ENCODE results near the gene SPARCL1. TPM values are rescaled to one million over a fixed set of nuclear protein-coding genes. Genes with fewer than 3 reads are reported as not detected.

The SPARCL1 gene
- total and polyA plus RNA-seq, 2 of the 13 experiments (the other 11 are each of a cell fraction or from before 2014, with no cell fraction given) = 0.04 TPM; not detected in 1

- TF ChIP-seq ZFP91 (CRISPR knock-in tag; IDR thresholded peaks at IDR 0.05; ENCODE audit: borderline replicate concordance) (no peak), RORA (CRISPR knock-in tag; IDR thresholded peaks at IDR 0.05) (no peak), MED13 (CRISPR knock-in tag; IDR thresholded peaks at IDR 0.05) (no peak), NCOA2 (CRISPR knock-in tag; IDR thresholded peaks at IDR 0.05) (no peak)
Measured at GRCh38 chr4:87510747-87511146, 18.4 kb downstream of the SPARCL1 start (continued).

- POLR2A ChIA-PET = no interaction called here
Measured at GRCh38 chr4:87506974-87507701, 22.0 kb downstream of the SPARCL1 start.

More at GRCh38 chr4:87506974-87507701, 22.0 kb downstream of the SPARCL1 start:
- in situ Hi-C loops (cut with HindIII; ENCODE audit: extremely low pct_ligation_motif_present, low pct_unique_long_range_greater_than_20kb) (no loop called here), intact Hi-C loops (cut with micrococcal nuclease; ENCODE audit: unreplicated experiment) (no loop called here)
- Histone ChIP-seq H3K79me2 (ENCODE audit: insufficient read depth, low read length) (no peaks in the 10 kb centered on the region), H3K27ac (ENCODE audit: extremely low read length, insufficient read depth, low read length) (no peak overlapping the region), H3K9me3 (ENCODE audit: low read length) (no peaks in the 10 kb centered on the region), H3K36me3 (replicated peaks in 1 of 2; ENCODE audit: control insufficient read depth in 1 of 2, insufficient read depth in 2 of 2, low read length in 2 of 2) (no peaks in the 10 kb centered on the region), H3K9ac (ENCODE audit: insufficient read depth, low read depth, low read length) (no peak overlapping the region), H3K4me1 (ENCODE audit: insufficient read depth, low read length) (no peaks in the 10 kb centered on the region), H2AFZ (ENCODE audit: low read length) (no peak overlapping the region), H3K4me2 (ENCODE audit: low read depth, low read length) (no peak overlapping the region), H3K4me3 (replicated peaks in 1 of 3; ENCODE audit: insufficient read depth in 1 of 3, low read depth in 2 of 3, low read length in 3 of 3) (no peak overlapping the region), H4K20me1 (ENCODE audit: insufficient read depth, low read length) (no peaks in the 10 kb centered on the region), H3K27me3 (ENCODE audit: control insufficient read depth in 1 of 2, insufficient read depth in 2 of 2, low read length in 2 of 2) (no peaks in the 10 kb centered on the region)
- no TSS peak for BruUV-seq (replicated peaks)
- CTCF ChIA-PET (ENCODE audit: low intra/inter-chr PET ratio, low total read pairs) = no interaction called here
- TF ChIP-seq ISX (CRISPR knock-in tag; conservative IDR thresholded peaks at IDR 0.05) (no peak), FUBP1 (CRISPR knock-in tag; IDR thresholded peaks at IDR 0.05; ENCODE audit: borderline replicate concordance) (no peak), HOXD1 (CRISPR knock-in tag; IDR thresholded peaks at IDR 0.05) (no peak), ZNF530 (CRISPR knock-in tag; IDR thresholded peaks at IDR 0.05; ENCODE audit: low read depth) (no peak), ZNF101 (CRISPR knock-in tag; IDR thresholded peaks at IDR 0.05; ENCODE audit: borderline replicate concordance, low read depth) (no peak), ARNT (IDR thresholded peaks at IDR 0.05) (no peak)
- TF ChIP-seq, protein P1, sequence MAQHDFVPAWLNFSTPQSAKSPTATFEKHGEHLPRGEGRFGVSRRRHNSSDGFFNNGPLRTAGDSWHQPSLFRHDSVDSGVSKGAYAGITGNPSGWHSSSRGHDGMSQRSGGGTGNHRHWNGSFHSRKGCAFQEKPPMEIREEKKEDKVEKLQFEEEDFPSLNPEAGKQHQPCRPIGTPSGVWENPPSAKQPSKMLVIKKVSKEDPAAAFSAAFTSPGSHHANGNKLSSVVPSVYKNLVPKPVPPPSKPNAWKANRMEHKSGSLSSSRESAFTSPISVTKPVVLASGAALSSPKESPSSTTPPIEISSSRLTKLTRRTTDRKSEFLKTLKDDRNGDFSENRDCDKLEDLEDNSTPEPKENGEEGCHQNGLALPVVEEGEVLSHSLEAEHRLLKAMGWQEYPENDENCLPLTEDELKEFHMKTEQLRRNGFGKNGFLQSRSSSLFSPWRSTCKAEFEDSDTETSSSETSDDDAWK (CRISPR knock-in tag; IDR thresholded peaks at IDR 0.05) = no peak
- 46% methylated on average over 4 of the region's 4 CpGs for WGBS (ENCODE audit: low lambda C conversion rate)
- FAIRE-seq (no peak), ATAC-seq (no peak), DNase-seq (ENCODE audit: low spot score) (no peak)
